NCI-H2171 (cell line): ENCODE measurements around the gene SULT1A3.
"Not testable (repeated sequence)": the region's sequence is repeated elsewhere in the genome, so short reads cannot be mapped to it uniquely, and the experiment has no call there.

ENCODE experiments used
- DNase-seq: peaks from one replicate; lab custom pipeline; 2025; lab: John Stamatoyannopoulos, UW

The SULT1A3 gene

DNA sequence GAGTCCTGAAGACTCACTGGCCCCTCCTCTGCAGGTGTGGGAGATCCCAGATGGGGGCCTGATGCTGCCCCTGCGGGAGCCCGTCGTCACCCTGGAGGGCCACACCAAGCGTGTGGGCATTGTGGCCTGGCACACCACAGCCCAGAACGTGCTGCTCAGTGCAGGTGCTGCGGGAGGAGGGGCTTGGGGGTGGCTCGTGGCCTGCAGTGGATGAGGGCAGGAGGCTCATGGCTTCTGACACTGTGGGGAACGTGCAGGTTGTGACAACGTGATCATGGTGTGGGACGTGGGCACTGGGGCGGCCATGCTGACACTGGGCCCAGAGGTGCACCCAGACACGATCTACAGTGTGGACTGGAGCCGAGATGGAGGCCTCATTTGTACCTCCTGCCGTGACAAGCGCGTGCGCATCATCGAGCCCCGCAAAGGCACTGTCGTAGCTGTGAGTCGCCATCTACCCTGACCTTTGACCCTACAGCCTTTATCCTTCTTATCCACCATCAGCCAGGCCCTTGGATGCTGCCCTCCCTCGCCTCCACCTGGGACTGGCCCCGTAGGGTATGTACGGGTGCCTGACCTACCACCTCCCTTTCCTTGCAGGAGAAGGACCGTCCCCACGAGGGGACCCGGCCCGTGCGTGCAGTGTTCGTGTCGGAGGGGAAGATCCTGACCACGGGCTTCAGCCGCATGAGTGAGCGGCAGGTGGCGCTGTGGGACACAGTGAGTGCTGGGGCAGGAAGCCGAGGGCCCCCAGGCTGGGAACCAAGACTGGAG, 12.1 kb upstream of the SULT1A3 start:
- DNase-seq, result no peak

DNA sequence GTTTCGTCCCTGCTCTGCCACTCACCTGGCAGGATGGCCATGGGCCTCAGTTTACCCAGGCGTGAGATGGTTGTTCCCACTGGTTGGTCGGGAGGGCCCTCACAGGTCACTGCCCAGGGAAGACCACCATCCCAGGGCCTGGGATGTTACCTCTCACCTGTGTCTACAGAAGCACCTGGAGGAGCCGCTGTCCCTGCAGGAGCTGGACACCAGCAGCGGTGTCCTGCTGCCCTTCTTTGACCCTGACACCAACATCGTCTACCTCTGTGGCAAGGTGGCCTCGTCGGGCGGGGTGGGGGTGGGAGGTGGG, 11.5 kb upstream of the SULT1A3 start:
- no peak for DNase-seq

DNA sequence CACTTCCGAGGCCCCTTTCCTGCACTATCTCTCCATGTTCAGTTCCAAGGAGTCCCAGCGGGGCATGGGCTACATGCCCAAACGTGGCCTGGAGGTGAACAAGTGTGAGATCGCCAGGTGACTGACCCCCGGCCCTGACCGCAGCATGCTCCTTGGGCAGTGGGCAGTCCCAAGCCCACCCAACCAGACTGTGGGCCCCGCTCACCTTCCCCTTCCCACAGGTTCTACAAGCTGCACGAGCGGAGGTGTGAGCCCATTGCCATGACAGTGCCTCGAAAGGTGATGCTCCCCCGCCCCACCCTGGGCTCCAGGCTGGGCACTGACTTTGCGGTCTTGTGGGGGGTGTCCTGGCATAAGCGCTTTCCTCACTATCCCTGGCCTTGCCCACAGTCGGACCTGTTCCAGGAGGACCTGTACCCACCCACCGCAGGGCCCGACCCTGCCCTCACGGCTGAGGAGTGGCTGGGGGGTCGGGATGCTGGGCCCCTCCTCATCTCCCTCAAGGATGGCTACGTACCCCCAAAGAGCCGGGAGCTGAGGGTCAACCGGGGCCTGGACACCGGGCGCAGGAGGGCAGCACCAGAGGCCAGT, 11.0 kb upstream of the SULT1A3 start:
- no peak for DNase-seq

DNA sequence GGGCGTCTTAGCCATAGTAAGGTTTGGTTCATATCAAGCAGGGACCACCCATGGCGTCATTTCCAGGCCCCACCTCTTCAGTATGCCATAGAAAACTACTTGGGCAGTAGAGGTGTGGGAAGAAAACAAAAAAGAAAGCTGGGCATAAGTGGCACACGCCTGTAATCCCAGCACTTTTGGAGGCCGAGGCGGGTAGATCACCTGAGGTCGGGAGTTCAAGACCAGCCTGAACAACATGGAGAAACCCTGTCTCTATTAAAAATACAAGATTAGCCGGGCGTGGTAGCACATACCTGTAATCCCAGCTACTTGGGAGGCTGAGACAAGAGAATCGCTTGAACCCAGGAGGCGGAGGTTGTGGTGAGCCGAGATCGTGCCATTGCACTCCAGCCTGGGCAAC, 7.9 kb upstream of the SULT1A3 start:
- not testable (repeated sequence) for DNase-seq

DNA sequence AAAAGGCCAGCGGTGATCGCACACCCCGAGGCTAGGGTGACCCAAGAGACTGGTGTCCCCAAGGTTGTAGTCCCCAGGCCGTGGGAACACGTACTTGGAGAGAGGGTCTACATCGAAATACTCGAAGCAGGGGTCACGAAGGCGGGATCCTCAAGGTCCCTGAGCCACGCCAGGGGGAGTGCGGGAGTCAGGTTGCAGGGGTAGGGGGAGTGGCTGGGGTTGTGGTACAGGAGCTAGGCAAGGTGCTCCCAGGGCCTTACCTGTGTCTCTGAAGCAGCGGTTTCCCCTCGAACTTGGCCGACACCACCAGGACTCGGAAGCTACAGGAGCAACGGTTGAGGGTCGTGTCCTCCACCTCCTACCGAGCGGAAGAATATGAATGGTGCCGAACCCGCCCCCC, 6.0 kb upstream of the SULT1A3 start:
- not testable (repeated sequence) for DNase-seq

DNA sequence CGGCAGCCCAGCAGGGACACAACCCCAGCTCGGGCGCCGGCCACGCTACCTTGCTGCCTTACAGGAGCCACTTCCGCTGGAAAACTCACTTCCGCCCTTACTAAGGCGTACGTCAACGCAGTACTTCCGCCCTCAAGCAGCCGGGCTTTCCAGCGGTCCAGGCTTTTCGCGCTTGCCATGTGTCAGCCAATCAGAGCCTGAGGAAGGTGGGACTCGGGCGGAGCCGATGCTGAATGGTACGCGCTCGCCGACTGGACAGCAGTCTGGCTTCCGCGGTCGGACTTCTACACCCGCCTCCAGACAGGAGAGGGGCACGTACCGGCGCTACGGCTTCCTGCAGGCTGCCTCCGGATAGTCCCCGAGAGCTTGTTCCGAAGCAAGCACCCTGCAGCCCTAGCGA, 5.4 kb upstream of the SULT1A3 start, which contains the start of the genes BOLA2B and SLX1A:
Gene BOLA2B, minus strand, starts transcription at position 52 of the 400 bp plus-strand sequence. CDS start 71 bp downstream, outside the sequence.
Gene SLX1A, plus strand, starts transcription at position 261 of the 400 bp plus-strand sequence. CDS start 210 bp downstream, outside the sequence.
- not testable (repeated sequence) for DNase-seq

DNA sequence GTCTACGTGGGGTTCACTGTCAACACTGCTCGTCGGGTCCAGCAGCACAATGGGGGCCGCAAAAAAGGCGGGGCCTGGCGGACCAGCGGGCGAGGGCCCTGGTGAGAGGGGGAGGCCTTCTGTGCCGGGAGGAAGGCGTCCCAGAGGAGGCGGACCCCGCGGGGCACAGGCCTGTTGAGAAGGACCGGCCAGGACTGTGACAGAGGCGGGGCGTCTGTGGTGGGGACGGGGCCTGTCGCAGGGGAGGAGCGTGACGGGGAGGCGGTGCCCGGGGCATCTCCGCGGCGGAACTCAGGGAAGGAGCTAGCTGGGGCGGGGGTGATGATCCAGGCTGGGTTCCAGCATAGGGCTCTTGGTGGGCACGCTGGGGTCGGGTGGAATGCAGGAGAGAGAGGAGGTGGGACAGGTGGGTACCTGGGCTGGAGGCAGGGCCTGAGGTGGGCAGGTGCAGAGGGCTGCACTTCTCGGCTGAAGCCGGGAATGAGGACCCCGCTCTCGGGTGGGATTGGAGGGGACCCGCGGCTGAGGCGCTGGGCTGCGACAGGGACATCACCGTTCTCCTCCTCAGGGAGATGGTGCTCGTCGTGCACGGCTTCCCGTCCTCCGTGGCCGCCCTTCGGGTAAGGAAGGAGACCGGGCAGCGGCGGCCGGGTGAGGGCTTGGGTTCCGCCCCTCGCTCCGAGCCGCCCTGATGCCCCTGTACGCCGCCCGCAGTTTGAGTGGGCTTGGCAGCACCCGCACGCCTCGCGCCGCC, 4.7 kb upstream of the SULT1A3 start:
- not testable (repeated sequence) for DNase-seq

DNA sequence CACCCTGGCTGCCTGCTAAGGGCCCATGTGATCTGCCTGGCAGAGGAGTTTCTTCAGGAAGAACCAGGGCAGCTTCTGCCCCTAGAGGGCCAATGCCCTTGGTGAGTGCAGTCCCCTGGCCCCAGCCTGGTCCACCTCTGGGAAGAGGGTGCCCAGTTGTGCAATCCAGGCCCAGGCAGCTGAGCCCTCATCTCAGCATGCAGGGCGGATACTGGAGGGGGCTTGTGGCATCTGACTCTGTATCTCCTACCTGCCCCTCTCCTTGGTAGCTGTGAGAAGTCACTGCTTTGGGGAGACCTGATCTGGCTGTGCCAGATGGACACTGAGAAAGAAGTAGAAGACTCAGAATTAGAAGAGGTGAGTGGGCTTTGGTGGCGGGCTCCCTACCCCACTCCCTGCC, 2.1 kb upstream of the SULT1A3 start:
- not testable (repeated sequence) for DNase-seq

DNA sequence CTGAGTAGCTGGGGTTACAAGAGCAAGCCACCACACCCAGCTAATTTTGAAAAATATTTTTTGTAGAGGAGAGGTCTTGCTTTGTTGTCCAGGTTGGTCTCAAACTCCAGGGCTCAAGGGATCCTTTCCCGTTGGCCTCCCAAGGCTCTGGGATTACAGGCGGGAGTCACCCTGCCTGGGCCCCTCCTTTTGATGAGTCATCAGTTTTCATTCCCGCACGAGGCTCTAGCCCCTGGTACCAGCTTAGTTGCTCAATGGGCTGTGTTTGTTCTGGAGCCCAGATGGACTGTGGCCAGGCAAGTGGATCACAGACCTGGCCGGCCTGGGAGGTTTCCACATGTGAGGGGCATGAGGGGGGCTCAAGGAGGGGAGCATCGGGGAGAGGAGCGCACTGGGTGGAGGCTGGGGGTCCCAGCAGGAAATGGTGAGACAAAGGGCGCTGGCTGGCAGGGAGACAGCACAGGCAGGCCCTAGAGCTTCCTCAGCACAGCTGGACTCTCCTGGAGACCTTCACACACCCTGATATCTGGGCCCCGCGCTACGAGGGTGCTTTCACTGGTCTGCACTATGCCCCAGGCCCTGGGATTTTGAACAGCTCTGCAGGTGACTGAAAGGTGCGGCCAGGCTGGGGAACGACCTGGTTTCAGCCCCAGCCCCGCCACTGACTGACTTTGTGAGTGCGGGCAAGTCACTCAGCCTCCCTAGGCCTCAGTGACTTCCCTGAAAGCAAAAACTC, 721 bp downstream of the SULT1A3 start:
- DNase-seq, result not testable (repeated sequence)

DNA sequence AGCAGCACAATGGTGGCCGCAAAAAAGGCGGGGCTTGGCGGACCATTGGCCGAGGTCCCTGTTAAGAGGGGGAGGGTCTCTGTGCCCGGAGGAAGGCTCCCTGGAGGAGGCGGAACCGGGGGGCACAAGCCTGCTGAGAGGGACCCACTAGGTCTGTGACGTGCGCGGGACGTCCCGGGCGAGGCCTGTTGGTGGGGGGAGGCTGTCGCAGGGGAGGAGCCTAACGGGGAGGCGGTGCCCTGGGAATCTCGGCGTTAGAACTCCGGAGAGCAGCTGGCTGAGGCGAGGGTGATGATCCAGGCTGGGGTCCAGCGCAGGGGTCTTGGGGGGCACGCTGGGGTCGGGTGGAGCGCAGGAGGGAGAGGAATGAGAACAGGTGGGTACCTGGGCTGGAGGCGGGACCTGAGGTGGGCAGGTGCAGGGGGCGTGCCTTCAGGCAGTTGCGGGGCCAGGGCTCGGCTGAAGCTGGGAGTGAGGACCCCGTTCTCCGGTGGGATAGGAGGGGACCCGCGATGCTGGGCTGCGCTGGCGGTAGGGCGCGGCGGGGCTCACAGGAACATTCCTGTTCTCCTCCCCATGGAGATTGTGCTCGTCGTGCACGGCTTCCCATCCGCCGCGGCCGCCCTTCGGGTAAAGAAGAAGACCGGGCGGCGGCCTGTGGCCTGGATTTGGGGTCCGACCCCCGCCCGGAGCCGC, 6.6 kb downstream of the SULT1A3 start:
- DNase-seq, result not testable (repeated sequence)

DNA sequence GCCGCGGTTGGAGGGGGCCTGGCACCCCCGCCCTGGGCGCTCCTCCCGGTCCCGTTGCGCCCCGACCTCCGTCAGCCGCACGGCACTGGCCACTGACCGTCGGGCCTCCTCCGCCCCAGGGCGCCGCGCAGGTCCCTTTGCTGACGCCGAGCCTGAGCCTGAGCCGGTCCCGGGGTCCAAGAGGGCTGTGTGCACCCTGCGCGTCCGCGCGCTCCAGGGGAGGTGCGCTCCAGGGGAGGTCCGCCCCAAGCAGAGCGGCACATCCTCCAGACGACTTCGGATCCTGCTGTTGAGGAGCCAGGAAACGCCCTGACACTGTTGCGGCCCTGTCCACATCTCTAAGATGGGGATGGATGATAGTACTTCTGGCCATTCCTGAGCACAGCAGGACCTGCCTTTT, 7.2 kb downstream of the SULT1A3 start:
- DNase-seq, result not testable (repeated sequence)

DNA sequence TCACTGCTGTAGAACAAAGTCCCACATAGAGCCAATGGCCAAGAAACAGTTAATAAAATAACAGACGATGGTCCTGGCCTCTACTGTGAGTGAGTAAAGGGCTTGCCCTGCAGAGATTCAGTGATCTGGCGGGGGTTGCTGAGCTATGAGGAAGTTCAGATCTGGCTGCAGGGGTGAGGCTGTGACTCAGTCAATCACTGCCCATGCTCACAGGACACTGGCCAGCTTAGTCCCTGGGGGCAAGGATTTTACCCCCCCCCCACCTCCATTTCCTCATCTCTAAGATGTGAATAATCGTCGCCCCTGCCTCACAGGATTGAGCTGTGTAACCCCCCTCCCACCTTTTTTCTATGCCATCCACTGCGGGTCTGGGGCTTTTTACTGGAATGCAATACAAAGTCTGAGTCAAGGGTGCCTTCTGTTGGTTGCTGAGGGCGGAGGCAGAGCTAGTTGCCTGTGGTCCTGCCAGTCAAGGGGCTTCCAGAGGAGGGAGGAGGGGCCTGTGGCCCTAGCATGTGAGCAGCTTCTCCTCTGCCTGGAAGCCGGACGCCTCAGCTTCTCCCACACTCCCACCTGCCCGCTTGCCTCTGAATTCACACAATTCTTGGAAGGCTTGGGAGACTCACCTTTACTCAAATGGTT, 8.1 kb downstream of the SULT1A3 start:
- not testable (repeated sequence) for DNase-seq

DNA sequence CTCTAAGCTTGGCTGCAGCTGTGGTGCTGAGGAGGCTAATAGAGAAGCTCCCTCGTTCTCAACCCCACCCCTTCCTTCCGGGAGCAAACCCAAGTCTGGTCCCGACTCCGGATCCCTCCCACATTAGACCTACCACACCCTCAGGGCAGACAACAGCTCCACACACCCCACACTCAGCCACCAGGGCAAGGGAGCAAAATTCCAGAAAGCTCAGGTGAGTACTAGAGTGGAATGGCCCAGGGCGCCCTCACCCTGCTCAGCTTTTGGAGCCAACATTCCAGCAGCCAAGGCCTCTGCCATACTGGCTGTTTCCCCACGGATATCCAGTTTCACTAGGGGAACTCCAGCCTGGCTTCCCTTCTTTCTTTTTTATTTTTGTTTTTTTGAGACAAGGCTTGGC, 10.0 kb downstream of the SULT1A3 start:
- DNase-seq, result not testable (repeated sequence)

DNA sequence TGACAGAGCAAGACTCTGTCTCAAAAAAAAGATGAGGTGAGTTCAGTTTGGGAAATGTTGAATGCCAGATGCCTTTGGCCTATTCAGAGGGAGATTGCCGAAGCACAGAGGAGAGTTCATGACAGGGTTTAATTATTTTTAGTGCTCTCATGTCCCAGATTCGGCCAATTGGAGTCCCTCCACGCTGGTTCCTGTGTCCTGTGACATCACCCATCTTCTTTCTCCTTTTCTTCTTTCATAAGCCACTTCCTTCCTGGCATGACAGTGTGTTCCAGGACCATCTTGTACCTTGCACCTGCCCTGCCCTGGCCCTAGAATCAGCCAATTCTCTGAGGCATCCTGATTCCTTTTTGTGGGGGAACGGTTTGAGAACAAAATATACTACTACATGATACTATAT, 12.4 kb downstream of the SULT1A3 start:
- not testable (repeated sequence) for DNase-seq

DNA sequence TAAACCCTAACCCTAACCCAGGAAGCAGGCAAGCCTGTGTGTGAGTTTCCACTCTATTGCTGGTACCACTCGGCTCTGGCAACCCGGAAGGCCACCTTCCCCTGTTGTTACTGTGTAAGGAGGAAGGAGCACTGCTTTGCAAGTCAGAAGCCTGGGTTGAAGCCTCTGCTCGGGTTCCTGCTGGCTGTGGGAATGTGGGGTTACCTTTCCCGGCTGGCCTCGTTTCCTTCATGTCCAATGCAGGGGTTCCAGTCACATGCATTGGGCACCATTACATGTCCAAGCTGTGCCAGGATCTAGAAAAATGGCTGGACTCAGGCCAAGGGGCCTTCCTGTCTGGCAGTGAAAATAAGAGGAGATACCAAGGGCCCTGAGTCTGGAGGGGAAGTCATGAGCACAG, 18.0 kb downstream of the SULT1A3 start:
- not testable (repeated sequence) for DNase-seq

DNA sequence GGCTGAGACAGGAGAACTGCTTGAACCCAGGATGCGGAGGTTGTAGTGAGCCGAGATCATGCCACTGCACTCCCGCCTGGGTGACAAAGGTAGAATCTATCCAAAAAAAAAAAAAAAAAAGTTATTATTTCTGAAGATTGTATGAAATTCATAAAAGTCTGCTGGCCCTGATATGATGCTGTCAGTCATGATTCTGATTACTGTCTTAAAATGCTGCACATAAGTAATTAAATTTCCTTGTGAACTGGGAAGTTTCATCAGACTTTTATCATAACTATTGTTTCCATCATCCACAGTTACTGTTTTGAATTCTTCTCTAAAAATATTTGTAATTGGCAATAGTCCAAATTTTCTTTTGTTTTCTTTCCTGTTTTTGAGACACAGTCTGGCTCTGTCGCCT, 49.3 kb downstream of the SULT1A3 start, which contains the start of gene NPIPB13:
Gene NPIPB13, minus strand, starts transcription at position 101 of the 400 bp plus-strand sequence. CDS start 2,906 bp downstream, outside the sequence.
- not testable (repeated sequence) for DNase-seq
